NCI-H2227 (cell line): Measurements from ENCODE around the gene ERV3-1.
"Not testable (repeated sequence)": the region's sequence is repeated elsewhere in the genome, so short reads cannot be mapped to it uniquely, and the experiment has no call there.

ENCODE experiments used
- DNase-seq: peaks from one replicate; lab custom pipeline; 2025; ENCODE audit not compliant: unreplicated experiment; lab: John Stamatoyannopoulos, UW

ERV3-1 gene

GRCh38 chr7:64945503-64946175, 60.8 kb downstream of the ERV3-1 start:
- no peak for DNase-seq

DNA sequence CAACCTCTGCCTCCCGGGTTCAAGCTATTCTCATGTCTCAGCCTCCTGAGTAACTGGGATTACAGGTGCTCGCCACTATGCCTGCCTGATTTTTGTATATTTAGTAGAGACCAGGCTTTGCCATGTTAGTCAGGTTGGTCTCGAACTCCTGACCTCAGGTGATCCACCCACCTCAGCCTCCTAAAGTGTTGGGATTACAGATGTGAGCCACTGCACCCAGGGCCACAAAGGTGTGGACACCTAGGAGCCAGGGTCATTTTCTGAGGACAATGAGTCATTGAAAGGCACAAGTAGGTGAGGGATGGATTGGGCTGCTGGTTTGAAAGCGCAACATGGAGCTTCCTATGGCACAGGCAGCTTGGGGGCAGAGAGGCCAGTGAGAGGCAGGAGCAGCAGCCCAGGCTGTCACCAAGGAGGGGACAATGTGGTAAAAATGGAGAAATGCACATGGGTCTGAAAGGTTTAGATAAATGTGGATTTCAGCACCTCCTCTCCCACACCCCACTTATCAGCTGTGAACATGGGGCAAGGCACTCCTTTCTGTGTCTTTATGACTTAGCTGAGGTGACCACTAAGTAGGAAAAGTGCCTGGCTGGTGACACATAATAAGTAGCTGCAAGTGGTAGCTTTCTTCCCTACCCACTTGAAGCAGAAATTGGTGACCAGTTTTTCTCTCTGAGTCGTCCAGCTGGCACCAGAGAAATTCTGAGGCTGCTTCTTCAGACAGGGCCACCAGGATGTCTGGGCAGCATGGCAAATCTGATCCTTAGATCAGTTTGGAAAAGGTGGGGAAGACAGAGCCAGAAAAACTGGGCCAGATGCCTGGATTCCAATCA, 61.6 kb downstream of the ERV3-1 start:
- DNase-seq = not testable (repeated sequence)
